Measurements from ENCODE around the gene FGF2.
"Not testable (repeated sequence)": the region's sequence is repeated elsewhere in the genome, so short reads cannot be mapped to it uniquely, and the experiment has no call there.

FGF2 gene

DNA sequence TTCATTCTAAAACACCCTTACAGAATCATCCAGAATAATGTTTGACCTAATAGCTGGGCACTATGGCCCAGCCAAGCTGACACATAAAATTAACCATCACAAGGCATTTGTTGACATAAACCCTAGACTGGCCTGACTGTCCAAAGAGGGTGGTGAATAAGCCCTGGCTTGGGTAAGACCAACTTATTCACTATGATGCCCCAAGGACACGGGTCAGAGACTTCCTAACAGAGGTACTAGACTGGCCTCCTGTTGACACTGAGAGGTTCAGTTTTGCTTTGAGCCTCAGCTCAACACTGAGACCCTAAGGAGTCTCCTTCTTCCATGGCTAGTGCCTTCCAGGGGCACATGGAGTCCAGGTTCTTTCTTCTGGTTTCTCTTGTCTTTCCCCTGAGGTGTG lies 21.3 kb downstream of the FGF2 start:
- no peak for DNase-seq (ENCODE audit: low spot score)

DNA sequence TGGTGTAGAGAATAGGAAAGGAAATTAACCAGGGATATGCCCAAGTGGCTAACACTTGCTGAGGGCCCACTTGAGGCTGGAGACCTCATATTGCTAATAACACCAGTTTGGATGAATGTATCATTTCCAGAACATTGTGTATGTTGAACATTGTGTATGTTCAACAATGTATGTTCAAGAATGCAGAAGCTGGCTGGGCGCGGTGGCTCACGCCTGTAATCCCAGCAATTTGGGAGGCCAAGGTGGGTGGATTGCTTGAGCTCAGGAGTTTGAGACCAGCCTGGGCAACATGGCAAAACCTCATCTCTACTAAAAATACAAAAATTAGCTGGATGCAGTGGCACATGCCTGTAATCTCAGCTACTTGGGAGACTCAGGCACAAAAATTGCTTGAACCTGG lies 23.2 kb downstream of the FGF2 start:
- not testable (repeated sequence) for DNase-seq (ENCODE audit: low spot score)

DNA sequence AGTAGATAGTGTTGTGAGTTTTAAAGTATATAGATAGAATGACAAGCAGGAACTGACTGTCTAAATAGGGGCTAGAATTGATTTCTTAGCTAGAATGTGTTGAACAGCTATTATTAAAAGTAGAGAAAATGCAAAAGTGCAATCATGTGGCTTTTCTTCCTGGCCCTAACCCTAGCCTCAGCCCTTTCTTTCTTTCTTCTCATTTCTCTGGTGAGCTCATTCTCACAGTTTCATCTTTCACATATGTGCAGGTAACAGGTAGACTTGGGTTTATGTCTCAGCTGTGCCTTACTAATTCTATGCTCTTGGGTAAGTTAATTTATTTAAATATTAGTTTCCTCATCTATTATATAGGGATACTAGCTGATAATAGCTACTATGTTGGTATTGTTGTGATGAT lies 24.9 kb downstream of the FGF2 start:
- DNase-seq (ENCODE audit: low spot score): no peak

DNA sequence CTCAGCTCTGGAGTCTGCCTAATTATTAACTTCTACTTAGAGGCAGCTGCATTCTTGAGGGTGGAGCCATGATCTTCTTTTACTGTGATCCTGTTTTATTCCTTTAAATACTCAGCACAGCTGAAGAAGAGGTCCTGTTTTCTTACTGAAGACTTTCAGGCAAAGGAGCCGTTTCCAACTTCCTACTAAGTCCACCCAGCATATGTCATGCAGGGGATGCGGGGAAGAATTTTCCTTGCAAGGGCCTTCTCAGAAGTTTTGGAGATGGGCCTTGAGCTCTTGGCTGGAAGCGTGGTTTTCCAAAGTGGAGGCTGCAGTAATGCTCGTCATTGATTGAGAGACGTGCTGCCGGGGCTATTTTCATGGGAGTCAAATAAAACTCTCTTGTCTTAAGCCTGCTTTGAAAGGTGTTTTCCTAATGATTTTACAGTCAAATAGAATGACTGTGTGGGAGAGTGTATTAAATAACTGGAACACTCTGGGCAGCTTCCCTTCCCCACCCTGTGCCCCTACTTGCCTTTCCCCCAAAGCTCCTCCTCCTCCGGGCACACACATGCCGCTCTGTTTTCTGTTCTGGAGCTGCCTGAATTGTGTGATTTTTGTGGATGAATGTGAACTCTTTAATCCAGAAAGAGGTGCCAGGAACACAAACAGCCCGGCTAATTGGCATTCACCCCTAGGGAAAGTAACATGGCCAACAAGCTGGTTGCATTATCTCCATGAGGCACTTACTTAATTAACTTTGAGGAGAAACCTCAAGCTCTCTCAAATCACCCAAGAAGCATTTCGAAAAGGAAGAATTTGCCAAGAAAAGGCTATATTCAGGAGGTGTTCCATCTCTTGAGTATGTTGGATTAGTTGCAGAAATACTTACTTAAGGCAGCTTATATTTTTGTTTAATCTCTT lies 28.1 kb downstream of the FGF2 start:
- DNase-seq (ENCODE audit: low spot score): no peak

DNA sequence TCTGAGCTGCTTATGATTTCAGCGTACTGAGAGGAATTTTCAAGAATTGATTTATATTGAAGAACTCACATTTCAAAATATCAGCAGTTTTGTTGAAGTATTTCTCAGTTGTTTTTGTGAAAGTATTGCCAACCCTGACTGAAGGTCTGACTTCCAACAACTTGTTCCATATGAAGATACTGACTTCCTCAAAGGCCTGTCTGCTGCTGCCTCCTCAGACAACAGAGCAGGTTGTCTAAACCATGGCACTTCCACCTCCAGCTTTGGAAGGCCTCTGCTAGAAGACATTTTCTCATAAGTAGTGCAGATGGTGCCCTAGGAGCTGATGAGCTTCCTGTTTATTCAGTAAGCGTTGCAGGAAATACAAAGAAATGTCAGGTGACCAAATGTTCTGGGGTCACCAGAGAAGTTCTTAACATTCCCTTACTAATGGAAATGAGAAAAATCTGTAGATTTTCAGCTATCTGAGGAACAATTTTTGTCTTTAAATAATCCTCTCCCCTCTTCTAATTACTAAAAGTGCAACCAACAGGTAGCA lies 28.8 kb downstream of the FGF2 start:
- no peak for DNase-seq (ENCODE audit: low spot score)

DNA sequence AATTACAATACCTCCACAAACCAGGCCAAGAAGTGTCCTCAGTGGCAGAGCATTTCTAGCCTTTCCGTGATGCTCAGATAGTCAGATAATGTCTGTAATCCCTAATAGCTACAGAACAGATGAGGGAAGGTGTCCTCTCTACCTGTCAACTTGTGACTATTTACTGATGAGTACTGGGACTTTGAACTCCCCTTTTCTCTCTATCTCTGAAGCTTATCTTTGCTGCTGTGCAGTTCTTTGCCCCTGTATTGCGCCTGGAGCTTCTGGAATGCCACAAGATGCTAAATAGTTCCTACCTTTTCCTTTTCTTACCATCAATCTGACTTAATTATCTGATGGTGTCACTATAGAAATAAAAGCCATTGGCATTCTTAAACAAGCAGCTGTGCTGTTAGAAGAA lies 30.5 kb downstream of the FGF2 start:
- no peak for DNase-seq (ENCODE audit: low spot score)

DNA sequence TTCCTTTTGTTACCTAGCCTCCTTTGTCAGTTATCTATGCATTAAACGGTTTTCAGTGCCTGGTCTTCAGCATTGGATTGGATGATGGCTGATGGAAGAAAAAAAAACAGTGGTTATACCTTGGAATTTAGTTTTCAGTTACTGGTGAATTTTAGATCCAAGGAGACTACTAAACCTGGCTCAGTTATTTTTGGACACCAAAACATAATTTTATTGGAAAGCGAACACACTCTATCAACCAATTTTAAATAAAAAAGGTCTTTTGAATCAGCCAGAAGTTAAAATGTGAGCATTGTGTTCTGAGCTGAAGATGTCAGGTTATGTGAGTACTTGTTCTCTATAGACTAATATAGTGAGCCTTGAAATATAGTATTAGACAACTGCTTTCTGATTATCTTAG lies 32.1 kb downstream of the FGF2 start:
- DNase-seq (ENCODE audit: low spot score): no peak

DNA sequence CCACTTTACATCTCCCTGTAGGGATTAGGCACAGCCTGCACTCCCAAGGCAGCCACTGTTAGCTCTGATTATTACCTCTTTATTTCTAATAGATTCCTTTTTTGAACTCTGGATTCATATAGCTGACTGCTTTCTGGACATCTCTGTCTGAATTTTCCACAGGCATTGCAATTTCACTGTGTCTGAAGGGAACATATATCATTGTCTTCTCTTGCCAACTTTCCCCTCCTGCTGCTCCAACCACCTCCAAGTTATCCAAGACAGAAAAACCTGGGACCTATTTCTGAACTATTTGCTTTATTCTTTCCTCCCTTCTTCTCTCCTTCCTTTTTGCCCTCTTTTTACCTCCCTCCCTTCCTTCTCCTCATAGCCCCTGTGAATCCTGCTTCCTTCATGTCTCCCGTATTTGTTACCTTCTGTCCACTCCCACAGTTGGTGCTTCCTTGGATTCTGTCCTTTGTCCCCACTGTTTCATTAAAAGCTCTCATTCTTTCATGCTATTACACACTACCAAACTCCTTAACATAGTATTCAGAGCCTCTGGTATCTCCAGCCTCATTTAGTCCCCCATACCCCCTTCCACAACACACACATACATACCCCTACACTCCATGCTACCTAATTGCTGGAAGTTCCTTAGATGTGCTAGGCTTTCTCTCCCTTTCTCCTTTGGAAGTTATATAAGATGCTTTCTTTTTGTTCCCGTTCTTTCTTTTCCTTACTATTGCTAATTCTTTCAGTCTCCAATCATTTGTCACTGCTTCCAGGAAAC lies 34.7 kb downstream of the FGF2 start:
- no peak for DNase-seq (ENCODE audit: low spot score)

DNA sequence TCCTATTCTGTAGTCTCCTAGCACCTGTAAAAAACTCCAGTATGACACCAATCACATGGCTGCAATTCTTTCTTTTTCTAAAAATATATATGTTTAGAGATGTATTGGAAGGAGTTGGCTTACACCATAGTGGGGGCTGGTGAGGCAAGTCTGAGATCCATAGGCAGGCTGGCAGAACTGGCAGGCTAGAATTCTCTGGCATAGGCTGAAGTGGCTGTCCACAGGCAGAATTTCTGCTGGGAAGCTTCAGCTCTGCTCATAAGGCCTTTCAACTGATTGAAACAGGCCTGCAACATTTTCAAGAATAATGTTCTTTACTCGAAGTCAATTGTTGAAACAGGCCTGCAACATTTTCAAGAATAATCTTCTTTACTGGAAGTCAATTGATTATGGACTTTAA lies 37.0 kb downstream of the FGF2 start:
- DNase-seq (ENCODE audit: low spot score): no peak

DNA sequence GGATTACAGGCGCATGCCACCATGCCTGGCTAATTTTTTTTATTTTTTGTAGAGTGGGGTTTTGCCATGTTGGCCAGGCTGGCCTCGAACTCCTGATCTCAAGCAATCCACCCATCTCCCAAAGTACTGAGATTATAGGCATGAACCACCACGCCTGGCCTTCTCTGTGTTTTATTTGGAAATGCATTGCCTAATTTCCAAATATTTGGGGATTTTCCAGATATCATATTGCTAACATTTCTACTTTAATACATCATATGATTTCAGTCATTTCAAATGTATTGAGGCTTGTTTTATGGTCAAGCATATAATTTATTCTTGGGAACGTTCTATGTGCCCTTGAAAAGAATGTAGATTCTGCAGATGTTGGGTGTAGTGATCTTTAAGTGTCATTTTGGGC lies 38.8 kb downstream of the FGF2 start:
- DNase-seq (ENCODE audit: low spot score): no peak

DNA sequence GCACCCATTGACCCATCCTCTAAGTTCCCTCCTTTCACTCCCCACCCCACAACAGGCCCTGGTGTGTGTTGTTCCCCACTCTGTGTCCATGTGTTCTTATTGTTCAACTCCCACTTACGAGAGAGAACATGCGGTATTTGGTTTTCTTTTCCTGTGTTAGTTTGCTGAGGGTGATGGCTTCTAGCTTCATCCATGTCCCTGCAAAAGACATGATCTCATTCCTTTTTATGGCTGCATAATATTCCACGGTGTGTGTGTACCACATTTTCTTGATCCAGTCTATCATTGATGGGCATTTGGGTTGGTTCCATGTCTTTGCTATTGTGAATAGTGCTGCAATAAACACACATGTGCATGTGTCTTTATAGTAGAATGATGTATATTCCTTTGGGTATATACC lies 41.6 kb downstream of the FGF2 start:
- DNase-seq (ENCODE audit: low spot score): not testable (repeated sequence)

DNA sequence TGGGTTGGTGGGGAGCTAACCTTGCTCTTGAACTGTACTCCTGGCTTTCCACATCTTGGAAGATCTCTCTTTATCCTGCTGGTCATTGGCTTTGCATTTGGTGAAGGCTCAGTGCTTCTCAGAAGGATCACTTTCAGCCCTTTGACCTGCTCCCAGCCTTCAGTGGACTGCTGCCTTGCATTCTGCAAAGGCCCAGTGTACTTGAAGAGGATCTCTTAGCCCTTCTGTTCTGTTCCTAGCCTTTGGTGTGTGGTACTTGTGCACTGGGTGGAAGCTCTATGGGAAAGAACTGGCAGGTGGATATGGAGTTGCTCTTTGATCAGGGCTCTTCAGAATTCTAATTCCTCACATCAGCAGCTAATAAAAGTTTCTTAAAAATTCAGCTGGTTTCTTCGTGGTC lies 46.5 kb downstream of the FGF2 start:
- DNase-seq (ENCODE audit: low spot score): no peak

DNA sequence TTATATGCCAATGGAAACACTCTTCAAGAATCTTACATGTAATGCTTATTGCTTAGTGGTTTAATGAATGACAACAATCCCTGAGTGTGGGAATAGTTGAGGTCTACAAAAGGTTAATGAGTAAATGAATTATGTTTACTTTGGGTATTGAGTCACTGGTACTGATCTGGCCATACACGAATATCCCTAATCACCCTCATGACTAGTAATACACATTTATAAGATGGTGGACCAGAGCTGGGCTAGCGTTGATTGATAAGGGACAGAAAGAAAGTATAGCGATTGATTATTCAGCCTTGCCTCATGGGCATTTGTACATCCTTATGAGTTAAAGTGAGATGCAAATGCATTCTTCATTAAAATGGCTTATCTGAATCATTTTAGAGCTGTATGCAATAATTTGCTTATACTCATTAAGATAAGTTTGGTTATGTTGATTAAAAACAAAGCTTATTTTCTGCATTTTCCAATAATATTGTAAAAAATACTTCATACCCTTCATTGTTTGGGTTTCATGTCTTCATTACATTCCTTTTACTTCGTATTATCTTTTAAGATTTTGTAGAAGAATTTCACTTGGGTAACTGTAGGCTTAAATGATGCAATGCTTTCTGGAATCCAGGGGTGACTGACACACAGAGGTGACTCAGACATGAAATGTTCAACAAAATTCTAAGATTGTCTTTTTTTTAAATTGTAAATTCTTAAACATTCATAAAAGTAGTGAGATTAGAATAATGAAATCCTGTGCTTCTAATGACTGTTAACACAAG lies 47.4 kb downstream of the FGF2 start:
- no peak for DNase-seq (ENCODE audit: low spot score)

DNA sequence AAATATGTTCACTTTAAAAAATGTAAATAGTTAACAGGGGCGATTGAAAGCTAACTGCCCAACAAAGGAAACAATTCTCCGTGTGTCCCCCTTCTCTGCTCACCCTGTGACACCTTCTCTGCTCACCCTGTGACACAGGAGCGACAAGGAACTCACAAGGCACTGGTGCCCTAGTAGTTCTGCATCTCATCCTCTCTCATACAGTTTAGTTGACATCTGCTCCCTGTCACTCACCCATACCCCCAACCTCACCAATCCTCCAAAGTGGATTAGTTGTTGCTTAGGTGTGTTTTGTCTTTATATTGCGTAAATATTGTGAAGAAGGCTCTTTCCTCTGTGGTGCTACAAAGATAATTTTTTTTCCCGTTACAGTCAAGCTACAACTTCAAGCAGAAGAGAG lies 49.3 kb downstream of the FGF2 start:
- DNase-seq (ENCODE audit: low spot score): no peak

DNA sequence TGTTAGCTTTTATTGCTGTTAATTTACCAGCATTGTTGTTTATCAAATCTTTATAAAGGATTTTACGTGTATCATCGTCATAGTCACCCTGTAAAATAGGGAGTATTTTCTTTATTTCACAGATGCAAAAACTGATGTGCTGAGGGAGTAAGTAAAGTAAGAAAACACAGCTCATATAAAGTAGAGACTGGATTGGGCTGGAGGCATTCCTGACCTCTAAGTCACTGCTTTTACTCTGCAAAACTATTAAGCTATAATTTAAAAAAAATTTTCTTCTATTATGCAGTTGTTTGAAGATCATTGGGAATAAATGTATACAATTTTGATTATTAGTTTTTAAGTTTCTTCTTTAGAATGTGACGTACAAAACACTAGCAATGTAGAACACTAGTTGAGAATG lies 49.8 kb downstream of the FGF2 start:
- DNase-seq (ENCODE audit: low spot score): no peak

DNA sequence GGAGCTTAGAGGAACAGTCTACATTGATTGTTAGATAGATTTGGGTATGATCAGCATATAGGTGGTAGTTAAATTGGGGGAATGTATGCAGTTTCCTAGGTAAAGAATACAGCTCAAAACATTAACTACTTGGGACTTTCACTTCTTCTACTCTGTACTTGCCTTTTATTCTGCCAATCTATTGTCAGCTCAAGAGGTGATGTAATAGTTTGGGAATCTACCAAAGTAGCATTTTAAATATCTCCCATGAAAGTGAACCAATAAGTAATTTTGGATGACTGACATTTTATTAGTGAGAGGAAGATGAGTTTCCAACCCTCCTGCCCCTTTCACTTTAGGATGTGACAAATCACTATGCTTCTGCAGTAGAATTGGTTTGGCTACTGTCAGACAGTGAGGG lies 52.4 kb downstream of the FGF2 start:
- no peak for DNase-seq (ENCODE audit: low spot score)

DNA sequence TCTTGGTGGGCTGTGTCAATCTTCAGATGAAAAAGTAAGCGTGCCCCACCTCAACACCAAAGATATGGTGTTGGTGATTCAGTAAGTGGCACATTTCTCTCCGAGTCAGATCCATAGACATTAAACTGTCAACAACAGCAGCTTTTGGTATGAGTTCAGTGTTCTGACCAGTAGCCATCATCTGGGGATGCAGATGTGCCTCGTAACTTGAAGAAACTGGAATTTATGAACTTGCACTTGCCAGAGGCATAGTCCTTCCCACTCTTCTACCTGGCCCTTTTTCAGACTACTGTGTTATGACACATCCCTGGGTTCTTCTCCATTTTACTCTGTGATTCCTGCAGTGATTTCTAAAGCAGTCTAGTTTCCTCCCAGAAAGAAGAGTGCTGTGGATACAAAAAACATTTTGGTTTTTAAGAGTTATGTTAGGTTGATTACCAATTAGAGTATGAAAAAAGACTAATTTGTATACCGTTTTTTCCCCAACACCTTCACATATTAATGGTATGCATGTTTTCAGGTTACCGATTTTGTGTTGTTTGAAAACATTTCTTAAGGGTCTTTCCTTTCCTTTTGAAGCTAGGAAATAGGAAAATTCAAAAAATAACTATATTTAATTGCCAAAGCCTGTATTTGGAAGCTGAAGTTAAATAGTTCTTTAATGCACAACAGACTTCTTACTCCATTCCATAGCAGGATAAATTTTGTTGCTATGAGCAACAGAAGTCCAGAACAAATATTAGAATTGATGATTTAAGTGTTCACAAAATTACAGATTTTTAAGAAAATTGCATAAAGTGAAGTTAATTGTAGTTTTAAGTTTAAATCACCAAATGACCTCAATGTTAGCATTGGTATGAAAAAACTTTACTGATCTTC lies 56.5 kb downstream of the FGF2 start:
- DNase-seq (ENCODE audit: low spot score): no peak

DNA sequence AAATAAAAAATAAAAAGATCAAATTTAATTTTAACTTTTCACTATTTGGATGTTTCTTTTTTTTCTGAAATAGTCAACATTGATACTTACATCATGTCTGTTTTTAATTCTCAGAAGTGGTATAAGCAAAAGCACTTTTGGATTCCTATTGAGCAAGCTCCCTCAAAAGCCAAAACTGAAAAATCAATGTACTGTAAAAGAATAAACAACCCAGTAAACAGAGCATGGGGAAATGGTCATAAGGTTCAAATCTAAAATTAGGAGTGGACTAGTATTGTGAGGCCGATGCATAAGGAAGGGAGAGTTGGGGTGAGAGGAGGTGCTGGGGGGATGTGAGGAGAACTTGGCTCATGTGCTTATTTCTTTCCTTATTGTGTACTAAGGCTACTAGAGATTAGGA lies 57.9 kb downstream of the FGF2 start:
- DNase-seq (ENCODE audit: low spot score): no peak

DNA sequence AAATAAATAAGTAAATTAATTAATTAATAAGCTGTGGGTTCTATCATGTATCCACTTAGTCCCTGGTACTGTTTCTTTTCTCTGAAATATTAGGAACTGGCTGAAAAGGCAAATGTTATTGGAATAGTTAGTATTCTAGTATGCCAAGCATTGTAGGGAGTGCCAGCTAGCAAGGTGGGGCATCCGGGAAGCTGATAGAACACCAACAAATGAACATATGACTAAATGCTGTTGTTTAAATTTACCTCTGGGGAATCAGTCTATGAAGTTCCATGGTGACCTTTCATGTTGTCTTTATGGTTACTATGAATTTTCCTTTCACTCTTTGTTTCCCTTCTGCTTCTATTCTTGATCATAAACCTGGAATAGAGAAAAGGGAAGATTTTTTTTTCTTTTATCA lies 63.1 kb downstream of the FGF2 start:
- DNase-seq (ENCODE audit: low spot score): no peak

DNA sequence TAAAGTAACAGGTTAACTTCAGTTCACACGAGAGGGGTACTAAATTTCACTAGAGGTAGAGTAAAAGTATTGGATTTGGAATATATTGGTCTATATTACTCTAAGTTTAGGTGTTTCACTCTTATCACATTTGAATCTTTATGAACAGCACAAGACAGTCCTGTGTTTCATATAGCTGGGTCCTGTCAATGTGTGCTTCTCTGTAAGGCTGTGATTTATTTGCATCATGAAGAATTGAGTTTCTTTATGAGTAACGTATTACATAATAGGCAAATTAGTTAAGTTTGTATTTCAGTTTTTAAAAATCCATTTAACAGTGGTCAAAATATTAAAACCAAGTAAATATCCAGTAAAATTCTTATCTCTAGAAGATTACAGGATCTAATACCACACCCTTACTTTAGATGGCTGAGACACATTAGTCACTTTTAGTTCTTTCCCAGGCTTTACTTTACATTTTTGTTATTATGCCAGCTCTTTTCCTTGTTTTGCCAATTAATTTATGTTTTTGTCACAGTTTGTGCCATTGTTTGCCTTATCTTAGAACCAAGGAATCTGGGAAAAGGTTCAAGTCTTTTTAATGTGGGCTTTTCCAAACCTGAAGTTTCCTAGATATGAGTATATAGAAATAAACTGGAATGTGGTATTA lies 63.6 kb downstream of the FGF2 start:
- DNase-seq (ENCODE audit: low spot score): no peak

DNA sequence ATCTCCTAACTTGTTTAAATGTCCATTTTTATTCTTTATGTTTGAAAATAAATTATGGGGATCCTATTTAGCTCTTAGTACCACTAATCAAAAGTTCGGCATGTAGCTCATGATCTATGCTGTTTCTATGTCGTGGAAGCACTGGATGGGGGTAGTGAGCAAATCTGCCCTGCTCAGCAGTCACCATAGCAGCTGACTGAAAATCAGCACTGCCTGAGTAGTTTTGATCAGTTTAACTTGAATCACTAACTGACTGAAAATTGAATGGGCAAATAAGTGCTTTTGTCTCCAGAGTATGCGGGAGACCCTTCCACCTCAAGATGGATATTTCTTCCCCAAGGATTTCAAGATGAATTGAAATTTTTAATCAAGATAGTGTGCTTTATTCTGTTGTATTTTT lies 68.2 kb downstream of the FGF2 start:
- DNase-seq (ENCODE audit: low spot score): no peak

Data from iPS-NIHi11 (cell line).